Dermis microvascular lymphatic vessel endothelial cell (primary cell): ENCODE measurements around the gene DDX18. TPM values are rescaled to one million over a fixed set of nuclear protein-coding genes. Genes with fewer than 3 reads are reported as not detected.

ENCODE experiments used
- DNase-seq, 2 donors: peaks; one replicate each; pipeline versions ENCODE4 v3.0.0 to v3.0.0-alpha.2; 2010; ENCODE audit warnings: low read depth in 2 of 2
- total RNA-seq: library from RNA; depleted of rRNA; stranded (reverse); fragments of >200 nt; gene quantifications from 2 replicates; pipeline ENCODE4 v1.2.1, GENCODE V29; 2014

Gene DDX18
- total RNA-seq, 1 donor from 2014 or later, result 39.7 TPM

- DNase-seq, result no peak
These were observed 20.5 kb downstream of the DDX18 start for GRCh38 chr2:117834992-117835391.

GRCh38 chr2:117835990-117836760, 21.7 kb downstream of the DDX18 start:
- peak in 1 of 2 donors; percentile 79 for DNase-seq

GRCh38 chr2:117845304-117845703, 30.8 kb downstream of the DDX18 start:
- DNase-seq, result no peak

DNA sequence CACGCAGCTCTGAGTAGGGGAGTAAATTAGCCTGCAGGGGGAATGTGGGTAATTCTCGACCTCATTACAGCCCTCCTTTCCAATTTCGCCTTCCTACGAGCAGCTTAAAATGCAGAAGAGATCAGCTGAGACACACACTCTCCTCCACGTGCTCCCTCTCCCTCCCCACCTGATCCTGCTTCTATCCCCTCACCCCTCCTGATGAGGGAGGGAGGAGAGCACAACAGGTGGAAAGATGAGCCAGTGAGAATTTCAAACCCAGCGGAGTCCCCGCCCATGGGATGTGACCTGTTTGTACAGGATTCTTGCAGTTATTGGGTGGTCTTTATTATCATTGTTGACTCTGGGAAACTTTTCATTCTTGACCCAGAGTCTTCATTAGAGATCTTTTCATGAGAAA, 35.5 kb downstream of the DDX18 start:
- no peak for DNase-seq

DNA sequence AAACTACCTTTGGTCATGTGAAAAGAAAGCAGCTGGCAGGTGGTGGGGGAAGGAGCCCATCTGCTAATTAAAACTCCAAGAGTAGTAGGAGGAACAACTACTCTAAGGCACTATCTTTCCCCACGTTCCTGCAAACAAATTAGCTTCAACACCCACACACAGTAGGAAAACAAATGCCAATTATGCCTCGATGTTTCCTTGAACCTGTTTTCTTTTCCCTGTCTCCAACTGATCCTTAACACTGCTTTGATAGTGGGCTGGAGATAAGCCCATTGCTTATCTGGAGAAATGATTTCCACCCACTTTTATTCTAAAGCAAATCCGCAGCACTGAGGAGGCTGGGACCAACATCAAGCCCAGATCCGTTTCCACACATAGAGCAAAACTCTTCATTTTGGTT, 36.0 kb downstream of the DDX18 start:
- DNase-seq, result no peak

DNA sequence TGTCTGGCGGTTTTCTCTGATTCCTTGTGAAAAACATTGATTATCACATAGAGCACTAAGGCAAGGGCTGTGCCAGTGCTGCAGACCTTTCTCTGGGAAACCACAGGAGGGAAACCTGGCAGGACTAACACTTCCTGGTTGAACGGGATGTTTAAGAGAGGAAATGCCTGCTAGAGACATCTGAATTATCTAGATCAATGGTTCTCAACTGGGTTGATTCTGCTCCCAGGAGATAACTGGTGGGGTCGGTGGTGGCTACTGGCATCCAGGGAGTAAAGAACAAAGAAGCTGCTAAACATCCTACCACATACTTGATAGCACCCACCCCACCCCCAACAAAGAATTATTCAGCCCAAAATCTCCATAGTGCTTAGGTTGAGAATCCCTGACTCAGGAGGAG, 37.5 kb downstream of the DDX18 start:
- no peak for DNase-seq

DNA sequence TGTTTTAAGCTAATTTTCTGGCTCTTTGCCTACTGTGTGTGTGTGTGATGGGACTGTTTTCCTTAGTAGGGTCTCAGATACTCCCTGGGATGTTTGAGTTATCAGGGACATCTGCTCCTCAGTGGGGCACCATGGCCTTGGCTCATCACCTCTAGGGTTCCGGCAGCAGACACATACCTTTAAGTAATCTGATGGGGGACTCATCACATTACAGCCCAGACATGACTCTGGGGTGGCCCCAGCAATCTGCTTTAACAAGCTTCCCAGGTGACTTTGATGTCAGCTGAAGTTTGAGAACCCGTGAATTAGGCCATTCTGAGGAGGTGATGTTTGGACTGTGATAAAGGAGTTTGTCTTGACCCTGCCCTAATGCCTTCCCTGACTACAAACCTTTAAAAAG, 38.8 kb downstream of the DDX18 start:
- no peak for DNase-seq

GRCh38 chr2:117853873-117854272, 39.4 kb downstream of the DDX18 start:
- DNase-seq, result no peak

GRCh38 chr2:117854610-117855009, 40.1 kb downstream of the DDX18 start:
- no peak for DNase-seq

DNA sequence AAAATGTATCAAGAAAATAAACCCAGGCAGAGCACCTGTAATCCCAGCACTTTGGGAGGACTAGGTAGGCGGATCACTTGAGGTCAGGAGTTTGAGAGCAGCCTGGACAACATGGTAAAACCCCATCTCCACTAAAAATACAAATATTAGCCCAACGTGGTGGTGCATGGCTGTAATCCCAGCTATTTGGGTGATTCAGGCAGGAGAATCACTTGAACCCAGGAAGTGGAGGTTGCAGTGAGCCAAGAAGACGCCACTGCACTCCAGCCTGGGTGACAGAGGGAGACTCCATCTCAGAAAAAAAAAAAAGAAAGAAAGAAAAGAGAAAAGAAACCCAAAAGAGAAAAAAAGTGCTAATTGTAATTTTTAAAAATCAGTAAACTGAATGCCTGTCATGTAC, 41.4 kb downstream of the DDX18 start:
- no peak for DNase-seq

DNA sequence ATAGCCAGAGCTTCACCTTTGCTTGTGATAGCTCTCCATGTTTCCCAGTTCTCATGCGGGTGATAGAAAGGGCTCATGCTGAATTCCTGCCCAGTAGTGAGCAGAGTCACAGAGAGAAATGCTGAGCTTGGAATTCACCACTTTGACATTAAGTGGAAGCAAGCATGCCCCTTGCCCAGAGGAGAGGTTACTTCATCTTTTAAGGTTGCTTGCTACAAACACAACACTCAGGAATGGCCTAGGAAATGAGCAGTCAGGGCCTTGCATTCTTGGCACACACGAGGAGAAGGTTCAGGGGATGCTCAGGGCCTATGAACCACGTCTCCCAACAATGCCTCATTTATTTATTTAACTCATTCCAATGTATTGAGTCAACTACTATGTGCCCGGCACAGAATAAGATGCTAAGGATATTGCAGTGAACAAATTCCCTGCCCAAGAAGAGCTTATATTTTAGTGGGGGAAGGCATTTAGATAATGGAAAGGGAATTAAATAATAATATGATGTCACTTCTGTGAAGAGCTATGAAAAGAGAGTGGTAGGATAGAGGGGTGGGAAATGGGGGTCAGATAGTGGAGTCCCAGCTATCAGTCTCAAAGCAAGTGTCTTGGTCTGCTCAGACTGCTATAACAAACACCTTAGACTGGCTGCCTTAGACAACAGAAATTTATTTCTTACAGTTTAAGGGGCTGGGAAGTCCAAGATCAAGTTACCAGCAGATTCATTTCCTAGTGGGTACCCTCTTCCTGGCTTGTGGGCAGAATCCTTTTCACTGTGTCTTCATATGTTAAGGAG, 42.1 kb downstream of the DDX18 start:
- peak in 1 of 2 donors; percentile 82 for DNase-seq

DNA sequence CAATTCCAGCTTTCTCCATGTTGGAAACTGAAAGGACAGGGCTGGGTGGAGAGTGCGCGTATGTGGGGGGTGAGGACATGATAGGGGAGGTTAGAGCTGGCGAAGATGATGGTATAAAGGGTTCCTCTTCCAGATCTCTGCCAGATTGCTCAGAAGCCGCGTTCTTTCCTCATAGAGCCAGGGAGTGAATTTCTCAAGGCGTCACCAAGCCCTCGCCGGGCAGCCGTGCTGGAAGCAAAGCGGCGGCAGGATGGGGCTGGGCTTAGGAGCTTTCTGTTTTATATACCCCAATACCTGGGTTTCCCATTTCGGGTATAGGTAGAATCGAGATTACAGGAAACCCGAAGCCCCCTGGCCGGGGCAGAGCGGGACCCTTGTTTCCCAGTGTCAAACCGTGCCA, 43.8 kb downstream of the DDX18 start:
- DNase-seq, result no peak

DNA sequence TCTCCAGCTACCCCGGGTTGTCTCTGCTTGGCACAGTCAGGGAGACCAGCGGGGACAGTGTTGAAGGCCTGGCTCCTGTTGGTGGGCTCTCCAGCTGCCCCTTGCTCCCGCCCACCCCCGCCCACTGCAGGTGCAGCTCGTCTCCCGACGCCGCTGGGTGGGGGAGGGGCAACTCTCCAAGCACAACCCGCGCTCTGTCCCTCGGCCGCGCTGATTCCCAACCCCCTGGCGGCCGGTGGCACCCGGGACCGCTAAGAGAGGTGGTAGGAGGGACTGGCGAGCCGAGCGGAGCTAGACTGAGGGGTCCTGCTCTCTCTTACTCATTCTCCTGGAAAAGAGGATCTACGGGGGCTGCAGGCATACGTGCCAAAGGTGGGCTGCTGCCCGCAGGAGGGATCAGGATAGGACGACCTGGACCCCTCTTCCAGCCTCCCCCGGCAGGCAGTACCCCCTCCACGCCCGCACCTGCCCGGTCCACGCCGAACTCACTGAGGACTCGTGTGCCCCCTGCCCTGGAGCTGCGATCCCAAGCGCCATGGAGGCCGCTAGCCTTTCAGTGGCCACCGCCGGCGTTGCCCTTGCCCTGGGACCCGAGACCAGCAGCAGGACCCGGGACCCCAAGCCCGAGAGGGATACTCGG, 44.5 kb downstream of the DDX18 start:
- no peak for DNase-seq

- DNase-seq, result no peak
These were observed 45.0 kb downstream of the DDX18 start for GRCh38 chr2:117859532-117859911.

- no peak for DNase-seq
These were observed 45.6 kb downstream of the DDX18 start for GRCh38 chr2:117859924-117860647.

GRCh38 chr2:117862459-117862858, 48.0 kb downstream of the DDX18 start:
- no peak for DNase-seq

DNA sequence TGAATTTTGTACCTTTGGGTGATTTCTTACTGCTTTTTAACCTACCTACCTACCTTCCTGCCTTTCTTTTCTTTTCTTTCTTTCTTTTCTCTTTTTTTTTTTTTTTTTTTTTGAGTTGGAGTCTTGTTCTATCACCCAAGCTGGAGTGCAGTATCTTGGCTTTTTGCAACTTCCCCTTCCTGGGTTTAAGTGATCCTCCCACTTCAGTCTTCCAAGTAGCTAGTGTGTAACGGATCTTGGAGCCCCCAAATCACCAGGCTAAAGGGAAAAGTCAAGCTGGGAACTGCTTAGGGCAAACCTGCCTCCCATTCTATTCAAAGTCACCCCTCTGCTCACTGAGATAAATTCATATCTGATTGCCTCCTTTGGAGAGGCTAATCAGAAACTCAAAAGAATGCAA, 61.3 kb downstream of the DDX18 start:
- no peak for DNase-seq

- DNase-seq, result no peak
These were observed 64.5 kb downstream of the DDX18 start for GRCh38 chr2:117879003-117879402.
